ENCODE measurements around the gene NT5E.

NT5E gene

GRCh38 chr6:85460921-85461797, 11.3 kb downstream of the NT5E start:
- no peak for ATAC-seq
- TF ChIP-seq ARNTL (CRISPR knock-in tag; IDR thresholded peaks at IDR 0.05; ENCODE audit: borderline replicate concordance, low read depth): no peak
- TF ChIP-seq SNAI2 (CRISPR knock-in tag; IDR thresholded peaks at IDR 0.05): no peak
- no peak for TF ChIP-seq CREB5 (CRISPR knock-in tag; IDR thresholded peaks at IDR 0.05; ENCODE audit: low read depth)
- no peak for TF ChIP-seq OSR1 (CRISPR knock-in tag; IDR thresholded peaks at IDR 0.05)
- no peak for TF ChIP-seq PPARA (CRISPR knock-in tag; IDR thresholded peaks at IDR 0.05; ENCODE audit: borderline replicate concordance)
- no peak for TF ChIP-seq ZNF565 (CRISPR knock-in tag; conservative IDR thresholded peaks at IDR 0.05; ENCODE audit: low read depth)
- no peak for TF ChIP-seq ZNF8 (CRISPR knock-in tag; IDR thresholded peaks at IDR 0.05)
- TF ChIP-seq RARB (CRISPR knock-in tag; IDR thresholded peaks at IDR 0.05): no peak

- TF ChIP-seq OSR1 (CRISPR knock-in tag; IDR thresholded peaks at IDR 0.05) (no peak), ZC3H10 (CRISPR knock-in tag; IDR thresholded peaks at IDR 0.05) (no peak), CREB5 (CRISPR knock-in tag; IDR thresholded peaks at IDR 0.05; ENCODE audit: low read depth) (no peak), ZNF565 (CRISPR knock-in tag; conservative IDR thresholded peaks at IDR 0.05; ENCODE audit: low read depth) (no peak), ESRRG (CRISPR knock-in tag; IDR thresholded peaks at IDR 0.05) (no peak), TOX (CRISPR knock-in tag; IDR thresholded peaks at IDR 0.05; ENCODE audit: borderline replicate concordance) (no peak), CSDC2 (CRISPR knock-in tag; IDR thresholded peaks at IDR 0.05) (no peak), TSHZ2 (CRISPR knock-in tag; IDR thresholded peaks at IDR 0.05) (no peak), POU6F1 (CRISPR knock-in tag; IDR thresholded peaks at IDR 0.05; ENCODE audit: borderline replicate concordance, low read depth) (no peak), ARNTL (CRISPR knock-in tag; IDR thresholded peaks at IDR 0.05; ENCODE audit: borderline replicate concordance, low read depth) (no peak), TCF4 (CRISPR knock-in tag; IDR thresholded peaks at IDR 0.05; ENCODE audit: borderline replicate concordance) (no peak), PATZ1 (CRISPR knock-in tag; IDR thresholded peaks at IDR 0.05; ENCODE audit: borderline replicate concordance) (no peak), ZNF8 (CRISPR knock-in tag; IDR thresholded peaks at IDR 0.05) (no peak), CSRNP3 (CRISPR knock-in tag; IDR thresholded peaks at IDR 0.05) (no peak), ZFP30 (CRISPR knock-in tag; IDR thresholded peaks at IDR 0.05) (no peak), ZFP3 (CRISPR knock-in tag; IDR thresholded peaks at IDR 0.05) (no peak), BACH2 (CRISPR knock-in tag; IDR thresholded peaks at IDR 0.05; ENCODE audit: borderline replicate concordance) (no peak), GLIS3 (CRISPR knock-in tag; IDR thresholded peaks at IDR 0.05) (no peak), PPARA (CRISPR knock-in tag; IDR thresholded peaks at IDR 0.05; ENCODE audit: borderline replicate concordance) (no peak), SNAI2 (CRISPR knock-in tag; IDR thresholded peaks at IDR 0.05) (no peak)
- no peak for ATAC-seq
These were observed 11.9 kb downstream of the NT5E start for GRCh38 chr6:85461798-85462170.
